Measurements from ENCODE around the gene RIMBP2.

The RIMBP2 gene

DNA sequence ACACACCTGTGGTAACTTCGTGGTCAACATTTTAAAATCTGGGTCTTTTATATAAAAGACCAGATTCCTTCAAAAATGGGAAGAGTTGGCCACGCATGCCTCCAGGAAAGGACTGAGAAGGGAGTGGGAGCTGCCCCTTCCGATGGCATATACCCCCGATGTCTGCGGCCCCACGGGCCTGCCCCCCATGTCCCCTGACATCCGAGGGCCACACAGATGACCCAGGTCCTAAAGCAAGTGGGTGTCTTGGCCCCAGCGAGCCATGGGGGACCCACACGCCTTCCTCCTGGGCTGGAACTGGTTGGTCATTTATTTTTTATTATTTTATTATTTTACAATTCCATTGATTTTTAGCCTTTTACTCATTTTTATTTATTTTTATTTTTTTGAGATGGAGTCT lies 235.9 kb downstream of the RIMBP2 start:
- no peak overlapping the region for H3K4me3 ChIP-seq (ENCODE audit: low read depth, low read length)
- no peak for TF ChIP-seq CTCF (IDR thresholded peaks at IDR 0.05; ENCODE audit: insufficient read depth, low read depth, low read length, missing control alignments)
- no peak for DNase-seq (ENCODE audit: low read depth)

- H3K4me3 ChIP-seq (ENCODE audit: low read depth, low read length): no peak overlapping the region
- TF ChIP-seq CTCF (IDR thresholded peaks at IDR 0.05; ENCODE audit: insufficient read depth, low read depth, low read length, missing control alignments): no peak
- DNase-seq (ENCODE audit: low read depth): no peak
These were observed 236.5 kb downstream of the RIMBP2 start for GRCh38 chr12:130479401-130480125.

DNA sequence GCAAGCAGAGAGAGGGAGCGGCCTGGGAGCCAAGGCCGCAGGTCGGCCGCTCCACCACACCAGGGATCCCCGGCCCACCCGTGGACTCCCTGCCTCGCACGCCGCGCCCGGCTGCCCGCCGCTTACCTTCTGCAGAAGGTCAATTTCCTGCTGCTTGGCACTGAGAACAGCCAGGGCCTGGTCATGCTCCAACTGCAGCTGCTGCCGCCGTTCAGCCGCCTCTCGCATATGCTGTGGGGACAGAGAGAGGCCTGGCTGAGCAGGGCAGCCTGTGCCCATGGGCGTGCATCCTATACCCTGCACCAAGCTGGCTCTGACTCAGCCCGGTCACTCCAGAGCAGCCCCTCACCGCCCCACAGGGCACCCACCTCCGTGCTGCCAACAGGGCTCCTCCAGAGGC lies 237.3 kb downstream of the RIMBP2 start:
- TF ChIP-seq CTCF (IDR thresholded peaks at IDR 0.05; ENCODE audit: insufficient read depth, low read depth, low read length, missing control alignments): no peak
- no peak overlapping the region for H3K4me3 ChIP-seq (ENCODE audit: low read depth, low read length)
- no peak for DNase-seq (ENCODE audit: low read depth)

DNA sequence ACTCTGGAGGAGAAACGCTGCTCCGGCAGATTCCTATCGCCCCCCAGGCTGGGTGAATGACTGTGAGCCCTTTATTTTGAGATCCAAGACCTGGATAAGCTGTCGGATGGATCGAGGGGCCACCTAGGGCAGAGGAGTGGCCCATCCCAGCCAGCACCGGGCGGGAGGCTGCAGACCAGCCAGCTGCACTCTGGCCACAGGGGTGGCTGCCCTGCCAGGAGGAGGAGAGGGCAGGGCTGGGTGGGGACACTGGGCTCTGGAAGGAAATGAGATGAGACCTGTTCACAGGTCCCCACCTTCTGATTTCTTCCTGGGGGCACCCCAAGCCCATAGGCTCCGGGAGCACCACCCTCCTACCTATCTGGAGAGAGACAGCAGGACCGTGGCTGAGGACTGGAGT lies 238.4 kb downstream of the RIMBP2 start:
- no peak for TF ChIP-seq CTCF (IDR thresholded peaks at IDR 0.05; ENCODE audit: insufficient read depth, low read depth, low read length, missing control alignments)
- no peak for DNase-seq (ENCODE audit: low read depth)
- no peak overlapping the region for H3K4me3 ChIP-seq (ENCODE audit: low read depth, low read length)

- no peak for TF ChIP-seq CTCF (IDR thresholded peaks at IDR 0.05; ENCODE audit: insufficient read depth, low read depth, low read length, missing control alignments)
- no peak for DNase-seq (ENCODE audit: low read depth)
- no peak overlapping the region for H3K4me3 ChIP-seq (ENCODE audit: low read depth, low read length)
These were observed 238.8 kb downstream of the RIMBP2 start for GRCh38 chr12:130477266-130477665.

DNA sequence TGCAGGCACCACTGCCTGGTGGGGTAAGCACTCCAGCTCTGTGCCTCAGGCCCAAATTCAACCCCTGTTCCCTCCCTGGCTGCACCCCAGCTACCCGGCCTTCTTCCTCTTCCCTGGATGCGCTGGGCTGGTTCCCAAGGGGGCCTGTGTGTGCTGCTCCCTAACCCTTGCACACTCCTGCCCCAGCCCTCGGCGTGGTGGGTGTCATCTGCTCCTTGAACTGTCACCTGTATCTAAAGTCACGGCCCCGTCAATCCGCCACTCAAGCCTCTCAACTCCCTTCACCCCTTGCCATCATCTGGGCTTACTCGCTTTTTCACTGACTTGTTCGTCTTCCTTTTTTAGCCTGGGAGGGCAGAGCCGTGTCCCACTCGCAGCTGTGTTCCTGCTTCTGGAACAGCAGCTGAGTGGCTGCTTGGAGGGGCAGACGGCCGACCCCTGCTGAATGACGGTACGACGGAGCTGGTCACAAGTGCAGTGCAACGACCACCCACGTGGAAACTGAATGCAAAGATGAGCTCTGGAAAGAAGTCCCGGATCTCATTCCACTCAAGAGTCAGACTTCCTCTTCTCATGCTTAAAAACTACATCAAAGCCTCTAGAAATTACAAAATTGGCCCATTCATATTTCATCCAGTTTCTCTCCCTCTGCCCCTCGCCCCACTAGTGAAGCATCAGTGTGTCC lies 239.5 kb downstream of the RIMBP2 start:
- DNase-seq (ENCODE audit: low read depth): no peak
- no peak for TF ChIP-seq CTCF (IDR thresholded peaks at IDR 0.05; ENCODE audit: insufficient read depth, low read depth, low read length, missing control alignments)
- no peak overlapping the region for H3K4me3 ChIP-seq (ENCODE audit: low read depth, low read length)

All from GM12865 (cell line).